A673 (cell line): ENCODE measurements around the gene SORL1. TPM values are rescaled to one million over a fixed set of nuclear protein-coding genes. Genes with fewer than 3 reads are reported as not detected.
A peak's percentile ranks its signal among the peaks of the same experiment; 100 is the strongest.

Experiments
- BruUV-seq: library from RNA; stranded (reverse); fragments of 400-500 nt; replicated peaks from 2 replicates; lab custom pipeline; 2021; lab: Mats Ljungman, UMichigan
- CTCF ChIA-PET: fragments of 300-600 bp; sonication (Branson Sonifier 250); formaldehyde crosslinking; loops from one replicate; lab custom pipeline; 2022; ENCODE audit warnings: antibody characterized with exemption; lab: Charles Lee
- POLR2A ChIA-PET: fragments of 300-600 bp; sonication (Branson Sonifier 250); formaldehyde crosslinking; loops from one replicate; lab custom pipeline; 2022; ENCODE audit warnings: antibody characterized with exemption; ENCODE audit not compliant: low non-redundant PET; lab: Charles Lee
- DNase-seq: peaks from one replicate; pipeline ENCODE4 v3.0.0-alpha.2; 2015; ENCODE audit warnings: low spot score
- H3K27ac ChIP-seq: fragments of 200-600 bp; sonication (generic); 2 replicates; pipeline ENCODE4 v1.5.1; 2016; ENCODE audit warnings: mixed run types, low read depth, mild to moderate bottlenecking, mixed read lengths, antibody characterized with exemption, low read length; ENCODE audit not compliant: poor library complexity, severe bottlenecking
- H3K27me3 ChIP-seq: fragments of 200-600 bp; sonication (generic); replicated peaks from 2 replicates; pipeline ENCODE4 v1.6.1; 2017; ENCODE audit warnings: mixed run types, low read depth, mild to moderate bottlenecking, mixed read lengths, antibody characterized with exemption, low read length; ENCODE audit not compliant: insufficient read depth, poor library complexity
- H3K36me3 ChIP-seq: fragments of 200-600 bp; sonication (generic); 2 replicates; pipeline ENCODE4 v1.6.1; 2016; ENCODE audit warnings: mixed run types, mild to moderate bottlenecking, mixed read lengths, antibody characterized with exemption, low read length; ENCODE audit not compliant: insufficient read depth, poor library complexity, severe bottlenecking
- H3K4me1 ChIP-seq: fragments of 200-600 bp; sonication (generic); 2 replicates; pipeline ENCODE4 v1.6.1; 2017; ENCODE audit warnings: mixed run types, mild to moderate bottlenecking, mixed read lengths, antibody characterized with exemption, low read length; ENCODE audit not compliant: insufficient read depth, poor library complexity, severe bottlenecking
- H3K4me3 ChIP-seq: fragments of 200-600 bp; sonication (generic); 2 replicates; pipeline ENCODE4 v1.5.1; 2016; ENCODE audit warnings: low read depth, mixed run types, mild to moderate bottlenecking, mixed read lengths, low read length; ENCODE audit not compliant: poor library complexity, severe bottlenecking
- H3K9me3 ChIP-seq: fragments of 200-600 bp; sonication (generic); 2 replicates; pipeline ENCODE4 v1.6.1; 2016; ENCODE audit warnings: mixed run types, low read depth, mild to moderate bottlenecking, mixed read lengths, antibody characterized with exemption, low read length; ENCODE audit not compliant: poor library complexity, severe bottlenecking
- EZH2 ChIP-seq: fragments of 200-600 bp; sonication (generic); IDR thresholded peaks from 2 replicates; pipeline ENCODE4 v1.6.1; 2017; ENCODE audit warnings: borderline replicate concordance, low read depth, mild to moderate bottlenecking, mixed read lengths, antibody characterized with exemption, low read length; ENCODE audit not compliant: poor library complexity, severe bottlenecking
- intact Hi-C: fragments of 100-400 bp; cut with micrococcal nuclease; formaldehyde crosslinking; loops from one replicate; pipeline ENCODE4 v1.10.0; 2022; ENCODE audit not compliant: unreplicated experiment
- total RNA-seq: library from RNA; stranded (reverse); gene quantifications from 2 replicates; pipeline ENCODE4 v1.2.3, GENCODE V29; 2021
- TF ChIP-seq, protein P1 (sequence below): fragments of 300-800, 200-600 bp; sonication (generic); conservative IDR thresholded peaks from 2 replicates; pipeline ENCODE4 v1.5.1; 2017; ENCODE audit warnings: low read depth, mild to moderate bottlenecking, antibody characterized with exemption, low read length, moderate library complexity, mixed read lengths

SORL1 gene
- total RNA-seq, 1 experiment from 2014 or later, result 0.95 TPM

DNA sequence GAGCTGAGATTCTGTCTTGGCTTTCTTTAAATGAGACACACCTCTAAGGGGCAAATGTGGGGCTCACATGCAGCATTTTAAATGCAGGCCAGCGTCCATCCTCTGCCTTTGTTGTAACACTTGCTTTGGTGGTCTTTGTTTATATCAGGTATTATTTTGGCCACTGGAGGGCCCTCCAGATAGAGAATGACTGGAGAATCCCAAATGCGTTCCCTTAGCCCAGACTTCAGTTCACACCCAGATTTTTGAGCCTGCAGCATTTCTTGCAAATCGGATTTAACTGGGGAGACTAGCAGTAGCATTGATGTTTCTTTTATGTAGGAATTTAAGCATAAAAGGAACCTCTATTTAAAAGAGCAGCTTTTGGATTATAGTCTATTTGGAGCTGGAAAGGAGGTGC lies 200.9 kb downstream of the SORL1 start:
- ChIA-PET CTCF (interaction anchor here (0.6 kb wide), 1 partner anchor 871 kb away, joined by 4 read pairs; no protein-coding TSS in a partner anchor), POLR2A (no interaction called here)
- Histone ChIP-seq H3K4me3 (no peak overlapping the region), H3K36me3 (no peaks in the 10 kb centered on the region), H3K9me3 (no peaks in the 10 kb centered on the region), H3K27ac (peak overlapping the region; percentile 25), H3K4me1 (peaks cover 38% of the 10 kb centered on the region), H3K27me3 (no peaks in the 10 kb centered on the region)
- no peak for TF ChIP-seq EZH2
- TF ChIP-seq, protein P1, sequence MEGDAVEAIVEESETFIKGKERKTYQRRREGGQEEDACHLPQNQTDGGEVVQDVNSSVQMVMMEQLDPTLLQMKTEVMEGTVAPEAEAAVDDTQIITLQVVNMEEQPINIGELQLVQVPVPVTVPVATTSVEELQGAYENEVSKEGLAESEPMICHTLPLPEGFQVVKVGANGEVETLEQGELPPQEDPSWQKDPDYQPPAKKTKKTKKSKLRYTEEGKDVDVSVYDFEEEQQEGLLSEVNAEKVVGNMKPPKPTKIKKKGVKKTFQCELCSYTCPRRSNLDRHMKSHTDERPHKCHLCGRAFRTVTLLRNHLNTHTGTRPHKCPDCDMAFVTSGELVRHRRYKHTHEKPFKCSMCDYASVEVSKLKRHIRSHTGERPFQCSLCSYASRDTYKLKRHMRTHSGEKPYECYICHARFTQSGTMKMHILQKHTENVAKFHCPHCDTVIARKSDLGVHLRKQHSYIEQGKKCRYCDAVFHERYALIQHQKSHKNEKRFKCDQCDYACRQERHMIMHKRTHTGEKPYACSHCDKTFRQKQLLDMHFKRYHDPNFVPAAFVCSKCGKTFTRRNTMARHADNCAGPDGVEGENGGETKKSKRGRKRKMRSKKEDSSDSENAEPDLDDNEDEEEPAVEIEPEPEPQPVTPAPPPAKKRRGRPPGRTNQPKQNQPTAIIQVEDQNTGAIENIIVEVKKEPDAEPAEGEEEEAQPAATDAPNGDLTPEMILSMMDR, result peak; percentile 82
- peak; percentile 81 for DNase-seq
- intact Hi-C loops, result loop anchor here (10.0 kb wide), 2 partner anchors 192 to 932 kb away; no protein-coding TSS in a partner anchor
- BruUV-seq, result no TSS peak

DNA sequence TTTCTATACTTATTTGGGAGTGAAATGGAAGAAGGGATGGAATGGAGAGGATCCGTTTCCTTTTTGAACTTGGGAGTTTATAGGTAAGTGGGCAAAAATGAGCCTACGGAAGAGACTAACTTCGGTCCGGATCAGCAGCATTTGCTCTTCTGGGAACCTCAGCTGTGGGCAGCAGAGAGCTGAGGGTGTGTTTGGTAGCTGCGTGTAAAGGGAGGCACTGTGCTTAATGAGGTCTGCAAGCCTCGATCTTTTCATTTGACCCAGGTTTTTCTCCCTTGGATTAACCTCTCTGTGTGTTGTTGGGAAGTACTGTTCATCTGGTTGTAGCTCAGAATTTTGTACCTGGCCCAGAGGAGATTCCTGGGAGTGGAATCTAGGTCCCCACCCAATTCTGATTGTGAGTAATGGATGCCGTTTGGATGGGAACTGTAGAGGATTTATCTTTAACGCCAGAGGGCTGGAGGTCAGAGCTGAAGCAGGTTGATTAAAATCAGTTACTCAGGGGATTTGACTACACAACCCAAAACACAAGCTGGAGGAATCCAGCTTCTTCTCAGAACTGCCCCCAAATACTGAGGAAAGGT lies 202.2 kb downstream of the SORL1 start:
- Histone ChIP-seq H3K4me1 (peaks cover 38% of the 10 kb centered on the region), H3K9me3 (no peaks in the 10 kb centered on the region), H3K36me3 (no peaks in the 10 kb centered on the region), H3K27ac (no peak overlapping the region), H3K27me3 (no peaks in the 10 kb centered on the region), H3K4me3 (no peak overlapping the region)
- BruUV-seq, result no TSS peak
- intact Hi-C loops, result loop anchor here (2.0 to 10.0 kb wide), 3 partner anchors 190 to 930 kb away; no protein-coding TSS in a partner anchor
- TF ChIP-seq, protein P1, result no peak
- TF ChIP-seq EZH2, result no peak
- ChIA-PET CTCF (interaction anchor here (0.6 to 3.0 kb wide), 6 partner anchors 16 to 852 kb away, joined by 3 to 23 read pairs (median 4); no protein-coding TSS in a partner anchor), POLR2A (no interaction called here)
- DNase-seq, result no peak

DNA sequence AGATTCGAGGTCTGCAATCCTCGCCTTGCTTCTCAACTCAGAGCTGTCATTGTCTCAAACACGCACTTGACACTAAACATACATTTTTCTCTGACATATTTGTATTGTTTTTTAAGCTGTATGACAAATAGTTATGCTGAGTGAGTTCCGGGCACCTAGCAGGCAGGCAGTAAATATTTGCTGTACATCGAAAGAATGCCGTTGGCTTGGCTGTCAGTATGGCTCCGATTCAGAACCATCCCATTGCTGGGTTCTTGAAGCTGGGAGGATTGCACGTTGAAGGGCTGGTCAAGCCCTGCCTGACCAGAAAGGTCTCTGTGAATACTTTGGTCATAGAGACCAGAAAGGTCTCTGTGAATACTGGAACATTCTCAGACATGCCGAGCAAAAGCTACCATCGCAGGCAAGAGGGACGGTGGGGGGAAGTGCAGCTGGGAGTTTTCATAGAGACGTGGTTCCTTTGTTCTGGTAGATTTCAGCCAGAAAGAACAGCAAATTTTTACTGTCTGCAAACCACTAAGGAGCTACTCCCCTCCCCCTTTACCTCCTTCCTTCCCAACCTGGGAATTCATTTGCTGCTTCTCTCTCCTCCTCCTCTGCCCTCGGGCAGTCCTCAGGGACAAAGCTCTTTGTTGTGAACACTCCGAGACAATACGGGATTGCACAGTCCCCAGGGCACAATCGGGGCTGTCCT lies 202.9 kb downstream of the SORL1 start:
- no TSS peak for BruUV-seq
- POLR2A ChIA-PET, result interaction anchor here (1.0 kb wide), 1 partner anchor 446 kb away, joined by 3 read pairs; no protein-coding TSS in a partner anchor
- H3K4me3 ChIP-seq, result peak overlapping the region; percentile 49
- peaks cover 38% of the 10 kb centered on the region for H3K4me1 ChIP-seq
- H3K36me3 ChIP-seq, result no peaks in the 10 kb centered on the region
- no peak for TF ChIP-seq EZH2
- peak overlapping the region; percentile 96 for H3K27ac ChIP-seq
- DNase-seq, result no peak
- no peaks in the 10 kb centered on the region for H3K9me3 ChIP-seq
- H3K27me3 ChIP-seq, result no peaks in the 10 kb centered on the region
- intact Hi-C loops, result loop anchor here (1.0 to 10.0 kb wide), 7 partner anchors 190 to 930 kb away; no protein-coding TSS in a partner anchor
- CTCF ChIA-PET, result interaction anchor here (0.6 to 3.0 kb wide), 6 partner anchors 17 to 851 kb away, joined by 3 to 23 read pairs (median 4); no protein-coding TSS in a partner anchor
